ENCODE data around the gene UBTF. TPM values are rescaled to one million over a fixed set of nuclear protein-coding genes. Genes with fewer than 3 reads are reported as not detected.

The UBTF gene
- total and polyA plus RNA-seq, 9 of the 15 experiments (the other 6 are each of a cell fraction or from before 2014, with no cell fraction given) = 1.2 to 113 (median 83.6) TPM

GRCh38 chr17:44220213-44221083 lies 973 bp upstream of the UBTF start (continued):
- TF ChIP-seq ARID4B (CRISPR knock-in tag; IDR thresholded peaks at IDR 0.05) (no peak), CHAMP1 (IDR thresholded peaks at IDR 0.05) (no peak), RBM22 (IDR thresholded peaks at IDR 0.05; ENCODE audit: low read depth, low read length, poor library complexity, severe bottlenecking) (peak; percentile 46), SNRNP70 (optimal IDR thresholded peaks at IDR 0.05; ENCODE audit: low read depth, low read length) (no peak), GATAD2A (IDR thresholded peaks at IDR 0.05) (no peak), ZNF639 (CRISPR knock-in tag; conservative IDR thresholded peaks at IDR 0.05 in 1 of 2, IDR thresholded peaks at IDR 0.05 in 1 of 2) (no peak; a peak in 1 of 4 replicates), HNRNPLL (IDR thresholded peaks at IDR 0.05; ENCODE audit: low read depth, low read length, poor library complexity, severe bottlenecking) (no peak), NFATC3 (IDR thresholded peaks at IDR 0.05) (no peak), ILK (tag; IDR thresholded peaks at IDR 0.05; ENCODE audit: borderline replicate concordance, low read depth) (no peak), ELF1 (tag; IDR thresholded peaks at IDR 0.05) (0 out of 2 replicates have a peak, but pooled peaks have one; percentile 14), PHF21A (IDR thresholded peaks at IDR 0.05; ENCODE audit: borderline replicate concordance, low read depth) (no peak), ESRRB (CRISPR knock-in tag; IDR thresholded peaks at IDR 0.05; ENCODE audit: borderline replicate concordance) (no peak), BDP1 (IDR thresholded peaks at IDR 0.05; ENCODE audit: insufficient read depth, insufficient read length) (no peak), FOXK1 (CRISPR knock-in tag; IDR thresholded peaks at IDR 0.05; ENCODE audit: borderline replicate concordance) (no peak), CXXC5 (CRISPR knock-in tag; IDR thresholded peaks at IDR 0.05) (peak; percentile 44), BRF1 (IDR thresholded peaks at IDR 0.05; ENCODE audit: borderline replicate concordance, extremely low read depth, insufficient read length) (no peak), ZNF75A (CRISPR knock-in tag; IDR thresholded peaks at IDR 0.05) (no peak), MCM7 (IDR thresholded peaks at IDR 0.05) (no peak)

All from K562 (cell line).